ENCODE measurements around the gene KYNU. TPM values are rescaled to one million over a fixed set of nuclear protein-coding genes. Genes with fewer than 3 reads are reported as not detected.
"Not testable (repeated sequence)": the region's sequence is repeated elsewhere in the genome, so short reads cannot be mapped to it uniquely, and the experiment has no call there.

The KYNU gene
- total RNA-seq, 1 donor: 0.54 TPM

- DNase-seq (ENCODE audit: low read depth in 2 of 3, low spot score in 2 of 3): no peak
These were observed 6.9 kb upstream of the KYNU start for GRCh38 chr2:142870526-142870925.

- DNase-seq (ENCODE audit: low read depth in 2 of 3, low spot score in 2 of 3): no peak
These were observed 6.1 kb upstream of the KYNU start for GRCh38 chr2:142871396-142871795.

GRCh38 chr2:142872882-142873724 is 4.4 kb upstream of the KYNU start:
- no peak for DNase-seq (ENCODE audit: low read depth in 2 of 3, low spot score in 2 of 3)

GRCh38 chr2:142873831-142874287 is 3.6 kb upstream of the KYNU start:
- no peak for DNase-seq (ENCODE audit: low read depth in 2 of 3, low spot score in 2 of 3)

- no peak for DNase-seq (ENCODE audit: low read depth in 2 of 3, low spot score in 2 of 3)
These were observed 3.1 kb upstream of the KYNU start for GRCh38 chr2:142874293-142874814.

GRCh38 chr2:142875010-142875409 is 2.5 kb upstream of the KYNU start:
- no peak for DNase-seq (ENCODE audit: low read depth in 2 of 3, low spot score in 2 of 3)

- no peak for DNase-seq (ENCODE audit: low read depth in 2 of 3, low spot score in 2 of 3)
These were observed 1.8 kb upstream of the KYNU start for GRCh38 chr2:142875652-142876051.

GRCh38 chr2:142876423-142876822 is 1.0 kb upstream of the KYNU start:
- DNase-seq (ENCODE audit: low read depth in 2 of 3, low spot score in 2 of 3): no peak

GRCh38 chr2:142878031-142878678 is 691 bp downstream of the KYNU start:
- DNase-seq (ENCODE audit: low read depth in 2 of 3, low spot score in 2 of 3): no peak

- DNase-seq (ENCODE audit: low read depth in 2 of 3, low spot score in 2 of 3): no peak
These were observed 1.7 kb downstream of the KYNU start for GRCh38 chr2:142879151-142879550.

GRCh38 chr2:142880279-142880678 is 2.8 kb downstream of the KYNU start:
- DNase-seq (ENCODE audit: low read depth in 2 of 3, low spot score in 2 of 3): no peak

- DNase-seq (ENCODE audit: low read depth in 2 of 3, low spot score in 2 of 3): no peak
These were observed 4.2 kb downstream of the KYNU start for GRCh38 chr2:142881619-142882018.

GRCh38 chr2:142882500-142882899 is 5.0 kb downstream of the KYNU start:
- DNase-seq (ENCODE audit: low read depth in 2 of 3, low spot score in 2 of 3): not testable (repeated sequence)

GRCh38 chr2:142883526-142883925 is 6.1 kb downstream of the KYNU start:
- no peak for DNase-seq (ENCODE audit: low read depth in 2 of 3, low spot score in 2 of 3)

- DNase-seq (ENCODE audit: low read depth in 2 of 3, low spot score in 2 of 3): no peak
These were observed 8.1 kb downstream of the KYNU start for GRCh38 chr2:142885543-142885942.

GRCh38 chr2:142892715-142893114 is 15.3 kb downstream of the KYNU start:
- DNase-seq (ENCODE audit: low read depth in 2 of 3, low spot score in 2 of 3): no peak

GRCh38 chr2:142893241-142893640 is 15.8 kb downstream of the KYNU start:
- no peak for DNase-seq (ENCODE audit: low read depth in 2 of 3, low spot score in 2 of 3)

- no peak for DNase-seq (ENCODE audit: low read depth in 2 of 3, low spot score in 2 of 3)
These were observed 20.3 kb downstream of the KYNU start for GRCh38 chr2:142897807-142898206.

GRCh38 chr2:142900327-142900726 is 22.9 kb downstream of the KYNU start:
- DNase-seq (ENCODE audit: low read depth in 2 of 3, low spot score in 2 of 3): not testable (repeated sequence)

GRCh38 chr2:142901780-142902179 is 24.3 kb downstream of the KYNU start:
- DNase-seq (ENCODE audit: low read depth in 2 of 3, low spot score in 2 of 3): no peak

- not testable (repeated sequence) for DNase-seq (ENCODE audit: low read depth in 2 of 3, low spot score in 2 of 3)
These were observed 26.3 kb downstream of the KYNU start for GRCh38 chr2:142903726-142904125.

- DNase-seq (ENCODE audit: low read depth in 2 of 3, low spot score in 2 of 3): no peak
These were observed 30.2 kb downstream of the KYNU start for GRCh38 chr2:142907653-142908052.
